ENCODE results near the gene GXYLT1.

- TF ChIP-seq CTCF (IDR thresholded peaks at IDR 0.05) = no peak
- no peak for TF ChIP-seq EP300 (IDR thresholded peaks at IDR 0.05)
- TF ChIP-seq POLR2A (IDR thresholded peaks at IDR 0.05) = no peak
- no peak for TF ChIP-seq POLR2AphosphoS5 (IDR thresholded peaks at IDR 0.05)
Measured at GRCh38 chr12:42085594-42085993, 59.1 kb downstream of the GXYLT1 start.

Measured in stomach (tissue), 4 donors.